ENCODE data around the gene SPATA7. TPM values are rescaled to one million over a fixed set of nuclear protein-coding genes. Genes with fewer than 3 reads are reported as not detected.
A peak's percentile ranks its signal among the peaks of the same experiment; 100 is the strongest.
"Not testable (repeated sequence)": the region's sequence is repeated elsewhere in the genome, so short reads cannot be mapped to it uniquely, and the experiment has no call there.

SPATA7 gene
- total RNA-seq (2014; rRNA removed; shearing (Covaris generic)), result 7.4 and 11.0 TPM in 2 replicates

- DNase-seq (ENCODE audit: low spot score), result peak; percentile 85
These were observed at the start of gene SPATA7 for GRCh38 chr14:88385212-88386101. Gene SPATA7, plus strand, starts transcription at chr14:88385657. Its CDS starts 162 bp downstream, at chr14:88385819.

GRCh38 chr14:88340357-88340756 lies 45.1 kb upstream of the SPATA7 start:
- no peak for DNase-seq (ENCODE audit: low spot score)

GRCh38 chr14:88342980-88343379 lies 42.5 kb upstream of the SPATA7 start:
- DNase-seq (ENCODE audit: low spot score), result no peak

GRCh38 chr14:88346048-88346639 lies 39.3 kb upstream of the SPATA7 start:
- DNase-seq (ENCODE audit: low spot score), result peak; percentile 22

GRCh38 chr14:88348546-88348945 lies 36.9 kb upstream of the SPATA7 start:
- no peak for DNase-seq (ENCODE audit: low spot score)

GRCh38 chr14:88351966-88352691 lies 33.3 kb upstream of the SPATA7 start:
- peak; percentile 8 for DNase-seq (ENCODE audit: low spot score)

GRCh38 chr14:88352698-88353097 lies 32.8 kb upstream of the SPATA7 start:
- no peak for DNase-seq (ENCODE audit: low spot score)

GRCh38 chr14:88354358-88354757 lies 31.1 kb upstream of the SPATA7 start:
- no peak for DNase-seq (ENCODE audit: low spot score)

GRCh38 chr14:88359500-88359899 lies 26.0 kb upstream of the SPATA7 start:
- DNase-seq (ENCODE audit: low spot score), result no peak

GRCh38 chr14:88363644-88364043 lies 21.8 kb upstream of the SPATA7 start:
- no peak for DNase-seq (ENCODE audit: low spot score)

- DNase-seq (ENCODE audit: low spot score), result no peak
These were observed 20.6 kb upstream of the SPATA7 start for GRCh38 chr14:88364710-88365413.

GRCh38 chr14:88369496-88369895 lies 16.0 kb upstream of the SPATA7 start:
- DNase-seq (ENCODE audit: low spot score), result no peak

- no peak for DNase-seq (ENCODE audit: low spot score)
These were observed 5.6 kb upstream of the SPATA7 start for GRCh38 chr14:88379706-88380343.

- DNase-seq (ENCODE audit: low spot score), result no peak
These were observed 5.1 kb upstream of the SPATA7 start for GRCh38 chr14:88380405-88380804.

- DNase-seq (ENCODE audit: low spot score), result not testable (repeated sequence)
These were observed 3.8 kb upstream of the SPATA7 start for GRCh38 chr14:88381634-88382033.

- no peak for DNase-seq (ENCODE audit: low spot score)
These were observed 739 bp upstream of the SPATA7 start for GRCh38 chr14:88384718-88385117.

GRCh38 chr14:88386256-88386794 lies 868 bp downstream of the SPATA7 start:
- DNase-seq (ENCODE audit: low spot score), result no peak

- DNase-seq (ENCODE audit: low spot score), result no peak
These were observed 3.4 kb downstream of the SPATA7 start for GRCh38 chr14:88388741-88389282.

- DNase-seq (ENCODE audit: low spot score), result no peak
These were observed 7.2 kb downstream of the SPATA7 start for GRCh38 chr14:88392609-88393008.

GRCh38 chr14:88411039-88411438 lies 25.6 kb downstream of the SPATA7 start:
- peak; percentile 26 for DNase-seq (ENCODE audit: low spot score)

- no peak for DNase-seq (ENCODE audit: low spot score)
These were observed 32.1 kb downstream of the SPATA7 start for GRCh38 chr14:88417594-88417993.

Data from H4 (cell line).